Testis (tissue), 3 donors: ENCODE data around the gene FOXN3. TPM values are rescaled to one million over a fixed set of nuclear protein-coding genes. Genes with fewer than 3 reads are reported as not detected.
A peak's percentile ranks its signal among the peaks of the same experiment; 100 is the strongest.

ENCODE experiments used
- DNase-seq: peaks from one replicate; pipeline ENCODE4 v3.0.0-alpha.2; 2019
- H3K27ac ChIP-seq, 2 donors: fragments of 200-600 bp; sonication (generic); one replicate each; pipeline ENCODE4 v1.5.1; 2019
- H3K27me3 ChIP-seq: fragments of 200-600 bp; sonication (generic); one replicate; pipeline ENCODE4 v1.5.1; 2019
- H3K36me3 ChIP-seq: fragments of 200-600 bp; sonication (generic); one replicate; pipeline ENCODE4 v1.5.1; 2017; ENCODE audit warnings: low read depth; ENCODE audit errors: missing control alignments
- H3K4me1 ChIP-seq: fragments of 200-600 bp; sonication (generic); one replicate; pipeline ENCODE4 v1.5.1; 2019
- H3K4me3 ChIP-seq, 2 donors: fragments of 200-600 bp; sonication (generic); one replicate each; pipeline ENCODE4 v1.5.1; 2017 to 2019
- H3K9me3 ChIP-seq: fragments of 200-600 bp; sonication (generic); one replicate; pipeline ENCODE4 v1.5.1; 2017
- CTCF ChIP-seq, 3 experiments: fragments of 450-650 bp in 2 of 3; fragments of 200-600 bp in 1 of 3; sonication (generic) in 1 of 3; IDR thresholded peaks; one replicate each; pipeline ENCODE4 v1.5.1; 2016 to 2019; ENCODE audit warnings: antibody characterized with exemption in 3 of 3, mild to moderate bottlenecking in 2 of 3, moderate library complexity in 1 of 3
- POLR2A ChIP-seq: fragments of 450-650 bp; IDR thresholded peaks from one replicate; pipeline ENCODE4 v1.6.1; 2017; ENCODE audit warnings: antibody characterized with exemption, mild to moderate bottlenecking, moderate library complexity
- WGBS, 2 donors: methylation state at CpG; one replicate each; pipeline ENCODE4 v1.1.5; 2018; 5-methylcytosine and 5-hydroxymethylcytosine counted together
- intact Hi-C: fragments of 100-400 bp; cut with DNase I; formaldehyde crosslinking; loops from one replicate; pipeline ENCODE4 v1.15.1; 2023; ENCODE audit warnings: low total_unique reads
- polyA plus RNA-seq: library from polyadenylated mRNA; stranded (reverse); fragments of 350-450 nt; fragmentation: Illumina TruSeq; extraction: RNeasy Lipid Tissue Mini Kit (QIAGEN cat#74804); gene quantifications from one replicate; pipeline ENCODE4 v1.2.3, GENCODE V29; 2014; ENCODE audit warnings: low read depth, low replicate concordance; ENCODE audit not compliant: insufficient read depth
- total RNA-seq, 2 donors: library from RNA; depleted of rRNA; stranded (reverse); fragments of >200 nt; gene quantifications; one replicate each; pipeline ENCODE4 v1.2.3, GENCODE V29; 2016

FOXN3 gene
- total and polyA plus RNA-seq, 3 donors from 2014 or later = 40.7 to 103 (median 100) TPM

DNA sequence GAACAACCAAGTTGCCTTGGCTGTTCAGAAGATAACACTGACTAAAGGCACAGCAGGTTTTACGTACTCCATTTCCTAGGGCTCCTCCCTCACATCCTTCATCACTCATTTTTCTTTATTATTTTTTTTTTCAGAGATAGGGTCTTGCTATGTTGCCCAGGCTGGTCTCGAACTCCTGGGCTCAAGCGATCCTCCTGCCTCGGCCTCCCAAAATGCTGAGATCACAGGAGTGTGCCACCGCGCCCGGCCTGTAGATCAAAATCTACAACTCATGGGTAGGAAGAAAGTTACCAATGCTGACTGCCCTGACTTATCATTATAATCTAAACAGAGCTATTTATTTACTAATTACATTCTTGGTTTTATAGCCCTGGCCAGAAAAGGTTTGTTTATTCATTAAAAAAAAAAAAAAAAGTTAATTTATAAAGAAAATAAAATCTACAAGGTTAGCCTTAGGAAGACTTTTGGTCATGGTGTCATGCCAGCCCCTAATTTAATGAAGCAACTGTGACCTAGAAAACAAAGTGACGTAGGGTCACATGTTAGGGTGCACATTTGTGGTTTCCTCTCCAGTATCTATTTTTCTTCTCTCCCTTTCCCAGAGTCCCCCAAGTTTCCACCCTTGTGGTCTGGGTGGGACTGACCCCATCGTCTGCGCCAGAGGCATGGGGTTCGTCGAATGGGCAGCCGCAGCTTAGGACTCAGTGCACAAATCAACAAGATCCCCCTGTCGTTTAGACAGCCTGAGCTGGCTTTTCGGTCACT lies 19.0 kb upstream of the FOXN3 start:
- Histone ChIP-seq H3K9me3 (no peaks in the 10 kb centered on the region), H3K4me1 (no peaks in the 10 kb centered on the region), H3K27ac (no peak overlapping the region), H3K4me3 (no peak overlapping the region), H3K36me3 (no peaks in the 10 kb centered on the region), H3K27me3 (no peaks in the 10 kb centered on the region)
- TF ChIP-seq CTCF (IDR thresholded peaks at IDR 0.05) = no peak
- no peak for TF ChIP-seq POLR2A
- no peak for DNase-seq
- WGBS, 2 donors = 80 to 85% methylated on average over 15 of the region's 15 CpGs
- intact Hi-C loops = no loop called here

DNA sequence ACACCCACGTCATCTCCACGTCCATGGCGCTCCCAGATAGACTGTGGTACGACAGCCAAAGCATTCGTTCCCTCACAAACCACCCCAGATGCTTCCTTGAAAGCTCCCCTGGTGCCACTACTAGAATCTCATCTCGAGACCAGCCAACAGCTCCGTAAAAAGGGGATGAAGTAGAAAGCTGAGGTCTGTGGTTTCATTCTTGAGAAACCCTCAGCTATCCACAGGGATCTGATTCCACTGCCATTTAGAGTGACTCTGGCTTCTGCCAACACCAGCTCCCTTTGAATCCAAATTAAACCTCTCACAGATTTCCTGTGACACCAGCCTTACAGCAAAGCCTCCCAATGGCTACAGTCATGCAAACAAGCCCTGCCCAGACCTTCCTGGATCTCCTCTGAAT lies 18.5 kb upstream of the FOXN3 start:
- Histone ChIP-seq H3K27me3 (no peaks in the 10 kb centered on the region), H3K36me3 (no peaks in the 10 kb centered on the region), H3K27ac (no peak overlapping the region), H3K4me3 (no peak overlapping the region), H3K4me1 (no peaks in the 10 kb centered on the region), H3K9me3 (no peaks in the 10 kb centered on the region)
- no peak for DNase-seq
- WGBS, 2 donors = 81 to 90% methylated on average over 7 of the region's 7 CpGs
- TF ChIP-seq CTCF (IDR thresholded peaks at IDR 0.05) (no peak), POLR2A (no peak)
- intact Hi-C loops = no loop called here

- H3K36me3 ChIP-seq = no peaks in the 10 kb centered on the region
- H3K4me1 ChIP-seq = peaks cover 26% of the 10 kb centered on the region
- DNase-seq = no peak
- H3K9me3 ChIP-seq = no peaks in the 10 kb centered on the region
- no peak for TF ChIP-seq POLR2A
- TF ChIP-seq CTCF (IDR thresholded peaks at IDR 0.05) = no peak
- H3K4me3 ChIP-seq = no peak overlapping the region
- H3K27me3 ChIP-seq = no peaks in the 10 kb centered on the region
- WGBS, 2 donors = 90 to 92% methylated on average over 4 of the region's 4 CpGs
- no peak overlapping the region for H3K27ac ChIP-seq
- intact Hi-C loops = no loop called here
These were observed 15.2 kb upstream of the FOXN3 start for GRCh38 chr14:89432226-89432625.

DNA sequence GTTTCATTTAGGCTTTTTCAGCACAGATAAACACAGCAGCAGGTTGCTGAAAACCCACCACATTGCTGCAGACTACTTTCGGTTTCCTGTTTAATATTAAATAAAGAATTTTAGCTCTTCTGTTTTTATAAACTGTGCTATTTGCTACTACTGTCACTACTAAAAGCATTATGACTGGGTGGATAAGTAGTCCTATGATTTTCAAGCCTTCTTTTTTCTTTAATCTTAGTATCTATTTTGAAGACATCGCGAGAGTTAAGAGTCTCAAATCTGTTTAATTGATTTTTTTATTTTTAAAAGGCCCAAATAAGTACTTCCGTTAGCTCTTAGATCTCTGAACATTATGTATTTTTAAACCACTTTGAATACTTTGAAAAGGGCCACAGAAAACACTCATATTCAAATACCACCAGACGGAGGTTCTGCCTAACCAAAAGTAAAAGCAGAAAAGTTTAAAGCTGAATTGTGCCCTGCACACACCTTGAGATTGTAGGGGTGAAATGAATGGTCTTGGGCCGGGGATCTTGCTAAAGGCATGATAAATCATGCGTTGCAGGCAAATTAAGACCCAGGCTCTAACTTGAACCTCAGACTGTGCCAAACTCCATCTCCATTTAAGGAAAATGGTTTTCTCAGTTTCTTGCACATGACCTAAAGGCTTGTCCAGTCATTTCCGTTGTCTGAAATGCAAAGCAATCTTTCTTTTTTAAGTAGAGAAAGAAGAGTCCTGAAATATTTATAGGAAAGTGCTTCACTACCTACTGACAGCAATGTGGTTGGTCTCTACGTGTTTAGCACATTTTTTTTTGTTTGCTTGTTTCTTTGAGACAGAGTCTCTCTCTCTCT lies 13.6 kb upstream of the FOXN3 start:
- intact Hi-C loops = no loop called here
- Histone ChIP-seq H3K4me1 (peaks cover 26% of the 10 kb centered on the region), H3K27ac (peak overlapping the region; percentile 85 to 86), H3K27me3 (no peaks in the 10 kb centered on the region), H3K4me3 (no peak overlapping the region), H3K9me3 (no peaks in the 10 kb centered on the region), H3K36me3 (no peaks in the 10 kb centered on the region)
- TF ChIP-seq POLR2A = no peak
- no peak for DNase-seq
- WGBS, 2 donors = 23 to 39% methylated on average over 9 of the region's 9 CpGs
